ENCODE data around the gene ARHGAP25. TPM values are rescaled to one million over a fixed set of nuclear protein-coding genes. Genes with fewer than 3 reads are reported as not detected.

Gene ARHGAP25
- total RNA-seq, 1 experiment from 2014 or later = 0.27 TPM

- TF ChIP-seq, protein P1, sequence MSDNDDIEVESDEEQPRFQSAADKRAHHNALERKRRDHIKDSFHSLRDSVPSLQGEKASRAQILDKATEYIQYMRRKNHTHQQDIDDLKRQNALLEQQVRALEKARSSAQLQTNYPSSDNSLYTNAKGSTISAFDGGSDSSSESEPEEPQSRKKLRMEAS (IDR thresholded peaks at IDR 0.05) = no peak
These were observed 28.1 kb downstream of the ARHGAP25 start (continued) for GRCh38 chr2:68762665-68763064.

GRCh38 chr2:68764041-68764805, 29.6 kb downstream of the ARHGAP25 start:
- Histone ChIP-seq H4K20me1 (ENCODE audit: insufficient read depth) (no peaks in the 10 kb centered on the region), H3K36me3 (ENCODE audit: control insufficient read depth in 1 of 2, insufficient read depth in 2 of 2, low read length in 2 of 2) (no peaks in the 10 kb centered on the region), H3K27ac (ENCODE audit: low read depth, low read length) (no peak overlapping the region), H3K79me2 (ENCODE audit: insufficient read depth, low read length) (no peaks in the 10 kb centered on the region), H3K9ac (ENCODE audit: low read length) (no peak overlapping the region), H2AFZ (ENCODE audit: low read depth, low read length, poor library complexity, severe bottlenecking) (no peak overlapping the region), H3K9me3 (ENCODE audit: control insufficient read depth in 1 of 2, insufficient read depth in 1 of 2, low read depth in 1 of 2, low read length in 2 of 2) (no peaks in the 10 kb centered on the region), H3K4me2 (ENCODE audit: low read length) (no peak overlapping the region), H3K9me2 (ENCODE audit: insufficient read depth) (no peaks in the 10 kb centered on the region), H3K4me3 (replicated peaks in 1 of 2; ENCODE audit: low read depth in 1 of 2, low read length in 2 of 2) (no peak overlapping the region), H3K4me1 (ENCODE audit: control insufficient read depth in 1 of 2, insufficient read depth in 2 of 2, low read length in 2 of 2) (no peaks in the 10 kb centered on the region), H3K27me3 (ENCODE audit: insufficient read depth, low read length) (0 out of 2 replicates have a peak, but pooled peaks cover 3% of the 10 kb centered on the region)
- ChIA-PET CTCF (interaction anchor here (4.0 kb wide), 1 partner anchor 13 kb away, joined by 24 read pairs; no protein-coding TSS in a partner anchor), POLR2A (no interaction called here), RAD21 (ENCODE audit: low non-redundant PET in 1 of 2, low total read pairs in 2 of 2, uncharacterized antibody in 2 of 2, unreplicated experiment in 2 of 2) (no interaction called here)
- ATAC-seq = no peak
- intact Hi-C loops (cut with micrococcal nuclease) = no loop called here
- no peak for DNase-seq (ENCODE audit: low read depth, low spot score)
- no TSS peak for BruUV-seq (replicated peaks)
- TF ChIP-seq REST (IDR thresholded peaks at IDR 0.05; ENCODE audit: low read depth) = no peak
- TF ChIP-seq POLR2AphosphoS5 (IDR thresholded peaks at IDR 0.05; ENCODE audit: low read depth, low read length) = no peak
- TF ChIP-seq CEBPB (IDR thresholded peaks at IDR 0.05; ENCODE audit: low read depth) = no peak
- no peak for TF ChIP-seq ELF1 (IDR thresholded peaks at IDR 0.05; ENCODE audit: borderline replicate concordance, low read depth)
- TF ChIP-seq, protein P2, sequence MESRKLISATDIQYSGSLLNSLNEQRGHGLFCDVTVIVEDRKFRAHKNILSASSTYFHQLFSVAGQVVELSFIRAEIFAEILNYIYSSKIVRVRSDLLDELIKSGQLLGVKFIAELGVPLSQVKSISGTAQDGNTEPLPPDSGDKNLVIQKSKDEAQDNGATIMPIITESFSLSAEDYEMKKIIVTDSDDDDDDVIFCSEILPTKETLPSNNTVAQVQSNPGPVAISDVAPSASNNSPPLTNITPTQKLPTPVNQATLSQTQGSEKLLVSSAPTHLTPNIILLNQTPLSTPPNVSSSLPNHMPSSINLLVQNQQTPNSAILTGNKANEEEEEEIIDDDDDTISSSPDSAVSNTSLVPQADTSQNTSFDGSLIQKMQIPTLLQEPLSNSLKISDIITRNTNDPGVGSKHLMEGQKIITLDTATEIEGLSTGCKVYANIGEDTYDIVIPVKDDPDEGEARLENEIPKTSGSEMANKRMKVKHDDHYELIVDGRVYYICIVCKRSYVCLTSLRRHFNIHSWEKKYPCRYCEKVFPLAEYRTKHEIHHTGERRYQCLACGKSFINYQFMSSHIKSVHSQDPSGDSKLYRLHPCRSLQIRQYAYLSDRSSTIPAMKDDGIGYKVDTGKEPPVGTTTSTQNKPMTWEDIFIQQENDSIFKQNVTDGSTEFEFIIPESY (IDR thresholded peaks at IDR 0.05; ENCODE audit: extremely low read depth, insufficient replicate concordance, low read length) = no peak
- no peak for TF ChIP-seq CBX3 (IDR thresholded peaks at IDR 0.05; ENCODE audit: low read depth)
- no peak for TF ChIP-seq JUND (IDR thresholded peaks at IDR 0.05)
- no peak for TF ChIP-seq EZH2 (IDR thresholded peaks at IDR 0.05)
- TF ChIP-seq, protein P3, sequence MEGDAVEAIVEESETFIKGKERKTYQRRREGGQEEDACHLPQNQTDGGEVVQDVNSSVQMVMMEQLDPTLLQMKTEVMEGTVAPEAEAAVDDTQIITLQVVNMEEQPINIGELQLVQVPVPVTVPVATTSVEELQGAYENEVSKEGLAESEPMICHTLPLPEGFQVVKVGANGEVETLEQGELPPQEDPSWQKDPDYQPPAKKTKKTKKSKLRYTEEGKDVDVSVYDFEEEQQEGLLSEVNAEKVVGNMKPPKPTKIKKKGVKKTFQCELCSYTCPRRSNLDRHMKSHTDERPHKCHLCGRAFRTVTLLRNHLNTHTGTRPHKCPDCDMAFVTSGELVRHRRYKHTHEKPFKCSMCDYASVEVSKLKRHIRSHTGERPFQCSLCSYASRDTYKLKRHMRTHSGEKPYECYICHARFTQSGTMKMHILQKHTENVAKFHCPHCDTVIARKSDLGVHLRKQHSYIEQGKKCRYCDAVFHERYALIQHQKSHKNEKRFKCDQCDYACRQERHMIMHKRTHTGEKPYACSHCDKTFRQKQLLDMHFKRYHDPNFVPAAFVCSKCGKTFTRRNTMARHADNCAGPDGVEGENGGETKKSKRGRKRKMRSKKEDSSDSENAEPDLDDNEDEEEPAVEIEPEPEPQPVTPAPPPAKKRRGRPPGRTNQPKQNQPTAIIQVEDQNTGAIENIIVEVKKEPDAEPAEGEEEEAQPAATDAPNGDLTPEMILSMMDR (IDR thresholded peaks at IDR 0.05 in 2 of 3, conservative IDR thresholded peaks at IDR 0.05 in 1 of 3; ENCODE audit: borderline replicate concordance in 1 of 3, insufficient read depth in 1 of 3, low read depth in 2 of 3, low read length in 2 of 3) = no peak
- no peak for TF ChIP-seq EZH2phosphoT487 (IDR thresholded peaks at IDR 0.05; ENCODE audit: borderline replicate concordance)
- no peak for TF ChIP-seq ZFX (IDR thresholded peaks at IDR 0.05)
- no peak for TF ChIP-seq TCF7L2 (IDR thresholded peaks at IDR 0.05; ENCODE audit: borderline replicate concordance, extremely low read depth, insufficient read depth, insufficient read length)
- TF ChIP-seq SIN3A (IDR thresholded peaks at IDR 0.05; ENCODE audit: low read depth) = no peak
- no peak for TF ChIP-seq RAD21 (IDR thresholded peaks at IDR 0.05; ENCODE audit: low read depth)
- no peak for TF ChIP-seq EGR1 (IDR thresholded peaks at IDR 0.05; ENCODE audit: low read depth)
- TF ChIP-seq FOSL1 (IDR thresholded peaks at IDR 0.05; ENCODE audit: low read depth) = no peak
- TF ChIP-seq ZNF274 (IDR thresholded peaks at IDR 0.05; ENCODE audit: low read depth, low read length) = no peak
